Chondrocyte (in vitro differentiated cells): ENCODE results near the gene CFAP97D1. TPM values are rescaled to one million over a fixed set of nuclear protein-coding genes. Genes with fewer than 3 reads are reported as not detected.

Source experiments
- DNase-seq: peaks from one replicate; pipeline ENCODE4 v3.0.0; 2021; ENCODE audit warnings: mixed read lengths, low spot score
- H3K27ac Mint-ChIP-seq: one replicate; pipeline ENCODE4 v1.8.0; 2021; ENCODE audit warnings: mild to moderate bottlenecking, moderate library complexity, mixed read lengths; ENCODE audit not compliant: unreplicated experiment
- H3K27me3 Mint-ChIP-seq: 2 replicates; pipeline ENCODE4 v1.8.0; 2021; ENCODE audit warnings: low read depth, mixed read lengths
- H3K36me3 Mint-ChIP-seq: 2 replicates; pipeline ENCODE4 v1.8.0; 2021; ENCODE audit warnings: low read depth, mixed read lengths
- H3K4me1 Mint-ChIP-seq: 2 replicates; pipeline ENCODE4 v1.8.0; 2021; ENCODE audit warnings: low read depth, mild to moderate bottlenecking, mixed read lengths
- H3K4me3 Mint-ChIP-seq: one replicate; pipeline ENCODE4 v1.8.0; 2021; ENCODE audit warnings: mild to moderate bottlenecking, moderate library complexity, mixed read lengths; ENCODE audit not compliant: unreplicated experiment
- H3K9me3 Mint-ChIP-seq: 2 replicates; pipeline ENCODE4 v1.8.0; 2021; ENCODE audit warnings: low read depth, mixed read lengths
- total RNA-seq: library from RNA; stranded (reverse); gene quantifications from 3 replicates; pipeline ENCODE4 v1.2.1, GENCODE V29; 2021
- TF ChIP-seq, protein P1 (sequence below): fragments of 200-600 bp; sonication (generic); IDR thresholded peaks from 2 replicates; pipeline ENCODE4 v1.5.0; 2021; ENCODE audit warnings: antibody characterized with exemption, mild to moderate bottlenecking, moderate library complexity

CFAP97D1 gene
- total RNA-seq, 1 donor from 2014 or later, result not detected

DNA sequence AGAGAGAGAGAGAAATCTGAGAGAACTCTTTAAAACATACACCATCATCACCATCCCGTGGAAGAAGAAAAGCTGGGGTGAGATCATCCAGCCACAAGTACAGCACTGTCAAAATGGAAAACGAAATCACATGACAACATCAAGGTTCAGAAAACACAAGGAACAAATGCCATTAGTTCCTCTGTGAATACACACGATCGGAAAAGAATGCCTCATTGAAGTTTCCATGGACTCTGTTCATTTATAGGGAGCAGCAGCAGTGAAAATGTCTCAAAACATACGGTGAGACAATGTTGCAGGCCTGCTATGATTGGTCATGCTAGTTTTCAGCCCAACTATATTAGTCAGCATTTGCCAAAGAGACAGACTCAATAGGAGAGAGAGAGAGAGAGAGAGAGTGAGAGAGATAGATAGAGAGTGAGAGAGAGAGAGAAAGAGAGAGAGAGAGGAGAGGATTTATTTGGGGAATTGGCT lies 4.4 kb downstream of the CFAP97D1 start:
- Mint-ChIP-seq H3K36me3 (no peaks in the 10 kb centered on the region), H3K9me3 (no peaks in the 10 kb centered on the region), H3K27ac (peak overlapping the region; percentile 24), H3K4me1 (peaks cover 14% of the 10 kb centered on the region), H3K4me3 (no peak overlapping the region), H3K27me3 (no peaks in the 10 kb centered on the region)
- TF ChIP-seq, protein P1, sequence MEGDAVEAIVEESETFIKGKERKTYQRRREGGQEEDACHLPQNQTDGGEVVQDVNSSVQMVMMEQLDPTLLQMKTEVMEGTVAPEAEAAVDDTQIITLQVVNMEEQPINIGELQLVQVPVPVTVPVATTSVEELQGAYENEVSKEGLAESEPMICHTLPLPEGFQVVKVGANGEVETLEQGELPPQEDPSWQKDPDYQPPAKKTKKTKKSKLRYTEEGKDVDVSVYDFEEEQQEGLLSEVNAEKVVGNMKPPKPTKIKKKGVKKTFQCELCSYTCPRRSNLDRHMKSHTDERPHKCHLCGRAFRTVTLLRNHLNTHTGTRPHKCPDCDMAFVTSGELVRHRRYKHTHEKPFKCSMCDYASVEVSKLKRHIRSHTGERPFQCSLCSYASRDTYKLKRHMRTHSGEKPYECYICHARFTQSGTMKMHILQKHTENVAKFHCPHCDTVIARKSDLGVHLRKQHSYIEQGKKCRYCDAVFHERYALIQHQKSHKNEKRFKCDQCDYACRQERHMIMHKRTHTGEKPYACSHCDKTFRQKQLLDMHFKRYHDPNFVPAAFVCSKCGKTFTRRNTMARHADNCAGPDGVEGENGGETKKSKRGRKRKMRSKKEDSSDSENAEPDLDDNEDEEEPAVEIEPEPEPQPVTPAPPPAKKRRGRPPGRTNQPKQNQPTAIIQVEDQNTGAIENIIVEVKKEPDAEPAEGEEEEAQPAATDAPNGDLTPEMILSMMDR, result no peak
- no peak for DNase-seq

DNA sequence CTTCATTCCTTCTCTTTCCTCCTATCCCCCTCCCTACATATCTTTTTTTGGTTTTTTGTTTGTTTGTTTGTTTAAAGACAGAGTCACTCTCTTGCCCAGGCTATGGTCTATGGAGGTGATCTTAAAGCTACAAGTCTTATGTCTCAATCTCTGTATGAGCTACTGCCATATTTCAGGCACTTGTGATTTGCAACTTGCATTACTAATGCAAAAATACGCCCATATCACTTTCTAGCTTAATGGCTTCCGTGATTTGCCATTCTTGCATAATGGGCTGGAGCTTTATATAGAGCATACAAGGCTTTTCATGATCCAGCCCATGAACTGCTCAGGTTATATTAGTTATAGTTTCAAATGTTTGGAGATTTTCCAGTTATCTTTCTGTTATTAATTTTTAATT lies 7.5 kb downstream of the CFAP97D1 start:
- TF ChIP-seq, protein P1, result no peak
- H3K27me3 Mint-ChIP-seq, result no peaks in the 10 kb centered on the region
- no peaks in the 10 kb centered on the region for H3K9me3 Mint-ChIP-seq
- peaks cover 14% of the 10 kb centered on the region for H3K4me1 Mint-ChIP-seq
- H3K27ac Mint-ChIP-seq, result no peak overlapping the region
- H3K36me3 Mint-ChIP-seq, result no peaks in the 10 kb centered on the region
- no peak for DNase-seq
- no peak overlapping the region for H3K4me3 Mint-ChIP-seq

DNA sequence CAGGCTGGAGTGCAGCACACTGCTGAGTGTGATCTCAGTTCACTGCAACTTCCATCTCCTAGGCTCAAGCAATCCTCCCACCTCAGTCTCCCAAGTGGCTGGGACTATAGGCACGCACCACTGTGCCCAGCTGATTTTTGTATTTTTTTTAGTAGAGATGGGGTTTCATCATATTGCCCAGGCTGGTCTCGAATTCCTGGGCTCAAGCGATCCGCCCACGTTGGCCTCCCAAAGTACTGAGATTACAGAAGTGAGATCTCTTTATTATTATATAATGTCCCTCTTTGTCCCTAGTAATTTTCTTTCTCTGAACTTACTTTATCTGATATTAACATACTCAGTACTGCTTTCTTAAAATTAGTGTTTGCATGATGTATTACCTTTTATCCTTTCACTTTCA lies 8.3 kb downstream of the CFAP97D1 start:
- Mint-ChIP-seq H3K36me3 (peaks cover 2% of the 10 kb centered on the region), H3K9me3 (peaks cover 3% of the 10 kb centered on the region), H3K4me1 (peaks cover 13% of the 10 kb centered on the region), H3K4me3 (no peak overlapping the region), H3K27ac (no peak overlapping the region), H3K27me3 (no peaks in the 10 kb centered on the region)
- TF ChIP-seq, protein P1, result no peak
- DNase-seq, result no peak

DNA sequence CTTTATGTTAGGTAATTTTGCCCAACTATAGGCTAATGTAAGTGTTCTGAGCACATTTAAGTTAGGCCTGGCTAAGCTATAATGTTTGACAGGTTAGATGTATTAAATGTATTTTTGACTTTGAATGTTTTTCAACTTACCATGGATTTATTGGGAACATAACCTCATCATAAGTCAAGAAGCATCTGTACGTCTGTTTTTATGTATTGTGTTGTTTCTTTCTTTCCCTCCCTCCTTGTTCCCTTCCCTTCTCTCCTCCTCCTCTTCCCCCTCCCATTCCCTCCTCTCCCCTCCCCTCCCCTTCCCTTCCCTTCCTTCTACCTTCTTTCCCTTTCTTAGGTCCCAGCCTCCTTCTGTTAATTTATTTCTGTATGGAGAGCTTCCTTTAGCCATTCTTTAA lies 9.2 kb downstream of the CFAP97D1 start:
- Mint-ChIP-seq H3K4me3 (no peak overlapping the region), H3K36me3 (peaks cover 3% of the 10 kb centered on the region), H3K9me3 (peaks cover 9% of the 10 kb centered on the region), H3K27ac (no peak overlapping the region), H3K4me1 (peaks cover 5% of the 10 kb centered on the region), H3K27me3 (no peaks in the 10 kb centered on the region)
- DNase-seq, result no peak
- TF ChIP-seq, protein P1, result no peak

DNA sequence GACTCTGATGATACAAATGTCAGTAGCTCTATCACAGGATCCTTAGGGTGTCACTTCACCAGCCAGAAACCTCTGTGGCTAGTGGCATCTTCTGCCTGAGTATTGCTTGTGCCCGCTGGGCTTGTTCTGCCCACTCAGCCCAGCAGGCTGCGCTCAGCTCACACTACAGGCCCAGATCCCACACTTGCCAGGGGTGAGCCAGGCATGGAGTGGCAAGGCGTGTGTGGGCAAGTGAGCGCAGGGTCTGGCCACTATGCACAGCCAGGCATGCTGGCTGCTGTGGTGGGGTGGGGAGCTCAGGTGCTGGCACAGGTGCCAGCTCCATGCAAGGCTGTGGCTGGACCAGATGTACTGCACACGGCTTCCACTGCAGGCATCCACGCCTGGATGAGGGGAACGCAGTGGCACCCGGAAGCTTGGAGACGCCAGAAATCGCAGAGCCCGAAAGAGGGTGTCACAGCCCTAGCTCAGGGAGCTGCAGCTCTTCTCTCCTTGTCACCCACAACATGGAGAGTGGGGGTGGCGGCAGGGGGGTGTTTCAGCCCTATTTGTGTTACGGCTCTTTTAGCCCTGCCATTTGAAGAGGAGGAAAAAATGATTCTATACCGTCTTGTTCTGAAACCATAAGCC lies 10.2 kb downstream of the CFAP97D1 start:
- Mint-ChIP-seq H3K27ac (no peak overlapping the region), H3K4me3 (no peak overlapping the region), H3K9me3 (peaks cover 17% of the 10 kb centered on the region), H3K36me3 (peaks cover 5% of the 10 kb centered on the region), H3K4me1 (no peaks in the 10 kb centered on the region), H3K27me3 (no peaks in the 10 kb centered on the region)
- TF ChIP-seq, protein P1, result peak; percentile 45
- no peak for DNase-seq
